IMR-90 (cell line): ENCODE measurements around the gene CELA1. TPM values are rescaled to one million over a fixed set of nuclear protein-coding genes. Genes with fewer than 3 reads are reported as not detected.

Source experiments
- ATAC-seq: fragments of 200-7000 bp; cut with Tn5 transposase; 2 replicates; pipeline ENCODE4 v1.9.1; 2020; ENCODE audit warnings: low read depth, mild to moderate bottlenecking, moderate library complexity
- BruUV-seq: library from RNA; stranded (reverse); fragments of 400-500 nt; replicated peaks from 2 replicates; lab custom pipeline; 2021; lab: Mats Ljungman, UMichigan
- CTCF ChIA-PET: fragments of 300-600 bp; formaldehyde crosslinking; extraction: SDS; loops from one replicate; lab custom pipeline; 2021; ENCODE audit warnings: antibody characterized with exemption; lab: Yijun Ruan, JAX
- POLR2A ChIA-PET: fragments of 300-600 bp; sonication (Branson Sonifier 250); formaldehyde crosslinking; loops from one replicate; lab custom pipeline; 2022; ENCODE audit warnings: antibody characterized with exemption; ENCODE audit not compliant: unreplicated experiment; lab: Charles Lee
- DNase-seq: peaks from one replicate; pipeline ENCODE4 v3.0.0; 2013
- H2AFZ ChIP-seq: replicated peaks from 2 replicates; pipeline ENCODE3; 2013; ENCODE audit warnings: low read length, mild to moderate bottlenecking; ENCODE audit not compliant: poor library complexity
- H2AK5ac ChIP-seq: 2 replicates; pipeline ENCODE4 v1.6.1; 2013; ENCODE audit warnings: low read depth, low read length, inconsistent platforms
- H2AK9ac ChIP-seq: replicated peaks from 2 replicates; pipeline ENCODE3; 2013; ENCODE audit warnings: mild to moderate bottlenecking, low read depth, low read length, moderate library complexity; ENCODE audit not compliant: poor library complexity
- H2BK120ac ChIP-seq: 2 replicates; pipeline ENCODE4 v1.6.1; 2013; ENCODE audit warnings: low read depth, low read length, inconsistent platforms
- H2BK15ac ChIP-seq: 3 replicates; pipeline ENCODE4 v1.6.1; 2013; ENCODE audit warnings: low read depth, low read length, inconsistent platforms
- H2BK20ac ChIP-seq: 2 replicates; pipeline ENCODE4 v1.6.1; 2013; ENCODE audit warnings: low read depth, mild to moderate bottlenecking, inconsistent platforms, low read length, moderate library complexity
- H2BK5ac ChIP-seq: 2 replicates; pipeline ENCODE4 v1.6.1; 2013; ENCODE audit warnings: mild to moderate bottlenecking, low read depth, low read length, inconsistent platforms; ENCODE audit not compliant: poor library complexity, severe bottlenecking
- H3K14ac ChIP-seq: replicated peaks from 2 replicates; pipeline ENCODE4 v1.6.1; 2013; ENCODE audit warnings: low read depth, low read length, inconsistent platforms
- H3K18ac ChIP-seq: 2 replicates; pipeline ENCODE4 v1.6.1; 2013; ENCODE audit warnings: low read depth, low read length, control low read depth
- H3K23ac ChIP-seq: 2 replicates; pipeline ENCODE4 v1.6.1; 2013; ENCODE audit warnings: low read depth, low read length, inconsistent platforms
- H3K27ac ChIP-seq: 2 replicates; pipeline ENCODE4 v1.5.1; 2013; ENCODE audit warnings: mild to moderate bottlenecking, control low read depth, low read length; ENCODE audit not compliant: insufficient read depth
- H3K27me3 ChIP-seq: 2 replicates; pipeline ENCODE4 v1.6.1; 2013; ENCODE audit warnings: low read length; ENCODE audit not compliant: control insufficient read depth, insufficient read depth
- H3K36me3 ChIP-seq: 2 replicates; pipeline ENCODE4 v1.6.1; 2013; ENCODE audit warnings: low read length, mixed read lengths; ENCODE audit not compliant: control insufficient read depth, insufficient read depth
- H3K4ac ChIP-seq: 2 replicates; pipeline ENCODE4 v1.6.1; 2013; ENCODE audit warnings: low read depth, low read length, inconsistent platforms
- H3K4me1 ChIP-seq: 2 replicates; pipeline ENCODE4 v1.6.1; 2013; ENCODE audit warnings: low read length, mixed read lengths; ENCODE audit not compliant: control insufficient read depth, insufficient read depth
- H3K4me2 ChIP-seq: 2 replicates; pipeline ENCODE4 v1.6.1; 2013; ENCODE audit warnings: low read depth, mild to moderate bottlenecking, control low read depth, low read length, moderate library complexity
- H3K4me3 ChIP-seq: 2 replicates; pipeline ENCODE4 v1.5.1; 2013; ENCODE audit warnings: low read depth, mild to moderate bottlenecking, control low read depth, low read length, moderate library complexity; ENCODE audit not compliant: insufficient read depth
- H3K56ac ChIP-seq: 2 replicates; pipeline ENCODE4 v1.6.1; 2013; ENCODE audit warnings: low read length, inconsistent platforms; ENCODE audit not compliant: insufficient read depth; ENCODE audit errors: extremely low read depth
- H3K79me1 ChIP-seq, 2 experiments: 2 replicates each; pipeline ENCODE4 v1.6.1; 2013; ENCODE audit warnings: low read length in 2 of 2, inconsistent platforms in 1 of 2, low read depth in 1 of 2
- H3K9ac ChIP-seq: 2 replicates; pipeline ENCODE4 v1.6.1; 2013; ENCODE audit warnings: low read depth, low read length, control low read depth
- H3K9me1 ChIP-seq: 2 replicates; pipeline ENCODE4 v1.6.1; 2013; ENCODE audit warnings: low read length, inconsistent platforms; ENCODE audit not compliant: insufficient read depth
- H3K9me3 ChIP-seq: 2 replicates; pipeline ENCODE4 v1.6.1; 2013; ENCODE audit warnings: low read length; ENCODE audit not compliant: control insufficient read depth, insufficient read depth
- H4K20me1 ChIP-seq: 2 replicates; pipeline ENCODE4 v1.6.1; 2013; ENCODE audit warnings: low read length, inconsistent platforms; ENCODE audit not compliant: insufficient read depth
- H4K5ac ChIP-seq: 2 replicates; pipeline ENCODE4 v1.6.1; 2013; ENCODE audit warnings: mild to moderate bottlenecking, low read depth, low read length, control low read depth
- H4K8ac ChIP-seq, 2 experiments: 2 replicates each; pipeline ENCODE4 v1.6.1; 2013; ENCODE audit warnings: low read depth in 2 of 2, low read length in 2 of 2, control low read depth in 1 of 2, inconsistent platforms in 1 of 2
- H4K91ac ChIP-seq: 2 replicates; pipeline ENCODE4 v1.6.1; 2013; ENCODE audit warnings: low read depth, low read length, inconsistent platforms; ENCODE audit not compliant: insufficient read depth
- BHLHE40 ChIP-seq: fragments of 150-350 bp; IDR thresholded peaks from 2 replicates; pipeline ENCODE4 v1.6.1; 2016; ENCODE audit warnings: mild to moderate bottlenecking, low read depth, low read length
- CEBPB ChIP-seq: IDR thresholded peaks from 2 replicates; pipeline ENCODE4 v1.6.1; 2012; ENCODE audit warnings: low read depth, low read length, improper control_type of control experiment
- CHD1 ChIP-seq: IDR thresholded peaks from 2 replicates; pipeline ENCODE4 v1.6.1; 2012; ENCODE audit warnings: low read depth, low read length, improper control_type of control experiment
- FOS ChIP-seq: fragments of 150-350 bp; IDR thresholded peaks from 2 replicates; pipeline ENCODE4 v1.6.1; 2016; ENCODE audit warnings: low read depth, low read length
- MAFK ChIP-seq: IDR thresholded peaks from 2 replicates; pipeline ENCODE4 v1.6.1; 2012; ENCODE audit warnings: low read depth, low read length, improper control_type of control experiment
- MAZ ChIP-seq: IDR thresholded peaks from 2 replicates; pipeline ENCODE4 v1.6.1; 2012; ENCODE audit warnings: low read depth, mild to moderate bottlenecking, low read length, improper control_type of control experiment, moderate library complexity, borderline replicate concordance
- MXI1 ChIP-seq: IDR thresholded peaks from 2 replicates; pipeline ENCODE4 v1.6.1; 2012; ENCODE audit warnings: low read depth, mild to moderate bottlenecking, low read length, moderate library complexity, borderline replicate concordance
- NFE2L2 ChIP-seq: fragments of 150-350 bp; IDR thresholded peaks from 2 replicates; pipeline ENCODE4 v1.6.1; 2016; ENCODE audit warnings: low read depth, mild to moderate bottlenecking, low read length
- POLR2A ChIP-seq: IDR thresholded peaks from 2 replicates; pipeline ENCODE4 v1.6.1; 2012; ENCODE audit warnings: mild to moderate bottlenecking, low read depth, low read length
- RAD21 ChIP-seq: IDR thresholded peaks from 2 replicates; pipeline ENCODE4 v1.6.1; 2012; ENCODE audit warnings: low read length, improper control_type of control experiment
- RCOR1 ChIP-seq: IDR thresholded peaks from 2 replicates; pipeline ENCODE4 v1.6.1; 2012; ENCODE audit warnings: mild to moderate bottlenecking, low read length, improper control_type of control experiment; ENCODE audit not compliant: insufficient replicate concordance
- RFX5 ChIP-seq: IDR thresholded peaks from 2 replicates; pipeline ENCODE4 v1.8.0; 2012; ENCODE audit warnings: low read depth, mild to moderate bottlenecking, low read length, moderate library complexity
- SMC3 ChIP-seq: fragments of 150-350 bp; IDR thresholded peaks from 2 replicates; pipeline ENCODE4 v1.6.1; 2016; ENCODE audit warnings: low read depth, mild to moderate bottlenecking, antibody characterized with exemption, low read length, moderate library complexity
- WGBS, 2 experiments: methylation state at CpG; one replicate each; pipeline versions ENCODE4 v1.1.5 to v1.1.7; 2013; ENCODE audit warnings: missing lambda C conversion rate in 2 of 2; ENCODE audit not compliant: insufficient read length in 1 of 2; ENCODE audit errors: extremely low coverage in 2 of 2; 5-methylcytosine and 5-hydroxymethylcytosine counted together
- dilution Hi-C: fragments of 300-500 bp; cut with HindIII; formaldehyde crosslinking; loops from one replicate; pipeline ENCODE4 v1.14.3; 2018; ENCODE audit warnings: low sequenced_read_pairs; ENCODE audit not compliant: unreplicated experiment
- in situ Hi-C: fragments of 300-500 bp; cut with MboI; formaldehyde crosslinking; loops from 3 replicates; pipeline ENCODE4 v1.14.3; 2019; ENCODE audit warnings: low sequenced_read_pairs, inconsistent platforms, mixed read lengths
- intact Hi-C: fragments of 100-400 bp; cut with micrococcal nuclease; formaldehyde crosslinking; loops from 2 replicates; pipeline ENCODE4 v1.10.0; 2022
- polyA plus RNA-seq, 3 experiments: library from polyadenylated mRNA; depleted of rRNA; stranded (reverse); fragments of >200 nt; gene quantifications; 2 replicates each; pipeline ENCODE4 v1.2.3, GENCODE V29; 2012; ENCODE audit warnings: low replicate concordance in 1 of 3
- total RNA-seq: library from RNA; depleted of rRNA; stranded (reverse); fragments of >200 nt; gene quantifications from 2 replicates; pipeline ENCODE4 v1.2.3, GENCODE V29; 2012
- TF ChIP-seq, protein P1 (sequence below): fragments of 150-350 bp; IDR thresholded peaks from 2 replicates; pipeline ENCODE4 v1.6.1; 2017; ENCODE audit warnings: mild to moderate bottlenecking, antibody characterized with exemption, low read length, low read depth
- TF ChIP-seq, protein P2 (sequence below): conservative IDR thresholded peaks from 2 replicates; pipeline ENCODE4 v1.5.1; 2012; ENCODE audit warnings: mild to moderate bottlenecking, low read depth, low read length, improper control_type of control experiment
- TF ChIP-seq, protein P3 (sequence below): fragments of 150-350 bp; IDR thresholded peaks from 2 replicates; pipeline ENCODE4 v1.6.1; 2016; ENCODE audit warnings: low read depth, mild to moderate bottlenecking, low read length, moderate library complexity, borderline replicate concordance

Gene CELA1
- total and polyA plus RNA-seq, 2 of the 4 experiments (the other 2 are of a cell fraction) = not detected

DNA sequence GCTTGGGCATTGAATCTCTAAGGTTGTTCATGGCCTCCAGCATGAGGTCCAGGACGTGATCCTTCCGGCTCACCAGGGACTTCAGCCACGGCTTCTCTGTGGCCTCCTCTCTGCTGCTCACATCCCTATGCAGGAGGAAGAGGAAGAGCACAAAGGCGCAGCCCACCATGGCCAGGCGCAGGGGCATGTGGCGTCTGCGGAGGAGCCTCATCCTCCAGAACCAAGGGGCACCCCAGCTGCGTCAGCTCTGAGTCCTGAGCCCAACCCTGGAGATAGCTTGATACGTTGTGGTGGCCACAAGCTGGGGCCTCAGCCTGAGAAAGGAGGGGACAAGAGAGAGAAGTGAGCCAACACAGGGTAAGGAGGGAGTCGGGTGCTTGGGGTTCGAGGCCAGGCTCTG, 33.1 kb upstream of the CELA1 start:
- 83% methylated on average over 2 of the region's 11 CpGs; no CpG with 5 or more reads in 1 of the 2 experiments for WGBS, 2 experiments
- H2AK9ac ChIP-seq = no peak overlapping the region
- POLR2A ChIA-PET = no interaction called here

More for the DNA sequence above, 33.1 kb upstream of the CELA1 start:
- Histone ChIP-seq H3K4me2 (no peak overlapping the region), H4K5ac (no peak overlapping the region), H2AFZ (no peak overlapping the region), H3K18ac (no peak overlapping the region), H2BK5ac (no peak overlapping the region), H2BK15ac (no peak overlapping the region), H3K27me3 (no peaks in the 10 kb centered on the region), H2BK120ac (no peak overlapping the region), H3K9ac (no peak overlapping the region), H2AK5ac (no peak overlapping the region), H3K4me1 (peaks cover 10% of the 10 kb centered on the region), H3K4me3 (no peak overlapping the region), H3K23ac (no peak overlapping the region), H3K27ac (no peak overlapping the region), H3K36me3 (no peaks in the 10 kb centered on the region), H3K79me1 (0 out of 4 replicates have a peak, but pooled peaks cover 0 to 6% of the 10 kb centered on the region in 2 experiments), H3K56ac (no peak overlapping the region), H2BK20ac (no peak overlapping the region), H3K9me1 (peaks cover 12% of the 10 kb centered on the region), H4K20me1 (no peaks in the 10 kb centered on the region), H4K8ac (no peak overlapping the region), H3K4ac (no peak overlapping the region), H3K14ac (no peak overlapping the region), H3K9me3 (no peaks in the 10 kb centered on the region), H4K91ac (no peak overlapping the region)
- DNase-seq (no peak), ATAC-seq (no peak)
- TF ChIP-seq BHLHE40 = no peak
- TF ChIP-seq POLR2A = no peak
- TF ChIP-seq, protein P1, sequence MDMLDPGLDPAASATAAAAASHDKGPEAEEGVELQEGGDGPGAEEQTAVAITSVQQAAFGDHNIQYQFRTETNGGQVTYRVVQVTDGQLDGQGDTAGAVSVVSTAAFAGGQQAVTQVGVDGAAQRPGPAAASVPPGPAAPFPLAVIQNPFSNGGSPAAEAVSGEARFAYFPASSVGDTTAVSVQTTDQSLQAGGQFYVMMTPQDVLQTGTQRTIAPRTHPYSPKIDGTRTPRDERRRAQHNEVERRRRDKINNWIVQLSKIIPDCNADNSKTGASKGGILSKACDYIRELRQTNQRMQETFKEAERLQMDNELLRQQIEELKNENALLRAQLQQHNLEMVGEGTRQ = no peak
- TF ChIP-seq MAZ = no peak
- TF ChIP-seq NFE2L2 = no peak
- TF ChIP-seq MAFK = no peak
- no peak for TF ChIP-seq RAD21
- no peak for TF ChIP-seq RFX5
- TF ChIP-seq FOS = no peak
- no peak for TF ChIP-seq SMC3
- TF ChIP-seq CEBPB = no peak
- no peak for TF ChIP-seq MXI1
- TF ChIP-seq CHD1 = no peak
- TF ChIP-seq RCOR1 = no peak
- TF ChIP-seq, protein P2, sequence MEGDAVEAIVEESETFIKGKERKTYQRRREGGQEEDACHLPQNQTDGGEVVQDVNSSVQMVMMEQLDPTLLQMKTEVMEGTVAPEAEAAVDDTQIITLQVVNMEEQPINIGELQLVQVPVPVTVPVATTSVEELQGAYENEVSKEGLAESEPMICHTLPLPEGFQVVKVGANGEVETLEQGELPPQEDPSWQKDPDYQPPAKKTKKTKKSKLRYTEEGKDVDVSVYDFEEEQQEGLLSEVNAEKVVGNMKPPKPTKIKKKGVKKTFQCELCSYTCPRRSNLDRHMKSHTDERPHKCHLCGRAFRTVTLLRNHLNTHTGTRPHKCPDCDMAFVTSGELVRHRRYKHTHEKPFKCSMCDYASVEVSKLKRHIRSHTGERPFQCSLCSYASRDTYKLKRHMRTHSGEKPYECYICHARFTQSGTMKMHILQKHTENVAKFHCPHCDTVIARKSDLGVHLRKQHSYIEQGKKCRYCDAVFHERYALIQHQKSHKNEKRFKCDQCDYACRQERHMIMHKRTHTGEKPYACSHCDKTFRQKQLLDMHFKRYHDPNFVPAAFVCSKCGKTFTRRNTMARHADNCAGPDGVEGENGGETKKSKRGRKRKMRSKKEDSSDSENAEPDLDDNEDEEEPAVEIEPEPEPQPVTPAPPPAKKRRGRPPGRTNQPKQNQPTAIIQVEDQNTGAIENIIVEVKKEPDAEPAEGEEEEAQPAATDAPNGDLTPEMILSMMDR = no peak
- TF ChIP-seq, protein P3, sequence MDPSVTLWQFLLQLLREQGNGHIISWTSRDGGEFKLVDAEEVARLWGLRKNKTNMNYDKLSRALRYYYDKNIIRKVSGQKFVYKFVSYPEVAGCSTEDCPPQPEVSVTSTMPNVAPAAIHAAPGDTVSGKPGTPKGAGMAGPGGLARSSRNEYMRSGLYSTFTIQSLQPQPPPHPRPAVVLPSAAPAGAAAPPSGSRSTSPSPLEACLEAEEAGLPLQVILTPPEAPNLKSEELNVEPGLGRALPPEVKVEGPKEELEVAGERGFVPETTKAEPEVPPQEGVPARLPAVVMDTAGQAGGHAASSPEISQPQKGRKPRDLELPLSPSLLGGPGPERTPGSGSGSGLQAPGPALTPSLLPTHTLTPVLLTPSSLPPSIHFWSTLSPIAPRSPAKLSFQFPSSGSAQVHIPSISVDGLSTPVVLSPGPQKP = no peak
- intact Hi-C loops = no loop called here
- BruUV-seq = no TSS peak
- dilution Hi-C loops = no loop called here
- CTCF ChIA-PET = no interaction called here
- in situ Hi-C loops = no loop called here
